SU-DHL-6 (cell line): ENCODE results near the gene NDRG4.

Experiments used
- H2AFZ ChIP-seq: fragments of 200-600 bp; sonication (generic); 2 replicates; pipeline ENCODE4 v1.6.1; 2014; ENCODE audit warnings: low read depth, mild to moderate bottlenecking, moderate library complexity, mixed read lengths, antibody characterized with exemption, low read length; ENCODE audit not compliant: severe bottlenecking
- H3F3A ChIP-seq: fragments of 200-600 bp; shearing (Covaris generic); 2 replicates; pipeline ENCODE4 v1.6.0; 2016; ENCODE audit warnings: antibody characterized with exemption, mild to moderate bottlenecking; ENCODE audit not compliant: insufficient read depth
- H3K27ac ChIP-seq: fragments of 200-600 bp; sonication (generic); 2 replicates; pipeline ENCODE4 v1.5.1; 2016; ENCODE audit warnings: low read depth, mild to moderate bottlenecking, low read length, moderate library complexity, mixed read lengths
- H3K27me3 ChIP-seq: fragments of 200-600 bp; sonication (generic), shearing (Covaris generic); 2 replicates; pipeline ENCODE4 v1.6.0; 2014; ENCODE audit warnings: mild to moderate bottlenecking, low read length
- H3K36me3 ChIP-seq: fragments of 200-600 bp; sonication (generic); 2 replicates; pipeline ENCODE4 v1.6.1; 2014; ENCODE audit warnings: mild to moderate bottlenecking, low read length, mixed read lengths
- H3K4me2 ChIP-seq: fragments of 300-600, 200-600 bp; shearing (Covaris generic), sonication (generic); 2 replicates; pipeline ENCODE4 v1.6.0; 2014; ENCODE audit warnings: low read length, low read depth, mild to moderate bottlenecking; ENCODE audit not compliant: poor library complexity, severe bottlenecking
- H3K4me3 ChIP-seq: fragments of 200-600 bp; sonication (generic); 2 replicates; pipeline ENCODE4 v1.5.1; 2014; ENCODE audit warnings: antibody characterized with exemption, low read length, mild to moderate bottlenecking, mixed read lengths; ENCODE audit not compliant: insufficient read depth, poor library complexity, severe bottlenecking
- H3K79me2 ChIP-seq: fragments of 200-600 bp; sonication (generic); 2 replicates; pipeline ENCODE4 v1.6.1; 2014; ENCODE audit warnings: mild to moderate bottlenecking, low read length, moderate library complexity; ENCODE audit not compliant: insufficient read depth
- H3K9ac ChIP-seq: fragments of 200-600 bp; sonication (generic); 2 replicates; pipeline ENCODE4 v1.7.0; 2014; ENCODE audit warnings: mild to moderate bottlenecking, low read length
- H3K9me2 ChIP-seq: fragments of 200-600 bp; sonication (generic); replicated peaks from 2 replicates; pipeline ENCODE4 v1.6.1; 2014; ENCODE audit warnings: low read length; ENCODE audit not compliant: insufficient read depth
- H3K9me3 ChIP-seq: fragments of 200-600 bp; sonication (generic); 2 replicates; pipeline ENCODE4 v1.6.1; 2014; ENCODE audit warnings: low read length, mixed read lengths; ENCODE audit not compliant: insufficient read depth
- H4K20me1 ChIP-seq: fragments of 200-600 bp; sonication (generic); 2 replicates; pipeline ENCODE4 v1.6.1; 2014; ENCODE audit warnings: low read depth, mild to moderate bottlenecking, antibody characterized with exemption, low read length, moderate library complexity, mixed read lengths
- EZH2phosphoT487 ChIP-seq: fragments of 200-600 bp; sonication (generic), shearing (Covaris generic); conservative IDR thresholded peaks from 2 replicates; pipeline ENCODE4 v1.6.1; 2018; ENCODE audit warnings: mild to moderate bottlenecking, antibody characterized with exemption, low read length, moderate library complexity, mixed read lengths
- TF ChIP-seq, protein P1 (sequence below): fragments of 200-600 bp; sonication (generic); IDR thresholded peaks from one replicate; pipeline ENCODE4 v1.5.1; 2017; ENCODE audit warnings: antibody characterized with exemption, mild to moderate bottlenecking, low read length, moderate library complexity; ENCODE audit not compliant: insufficient read depth, poor library complexity, severe bottlenecking

NDRG4 gene

DNA sequence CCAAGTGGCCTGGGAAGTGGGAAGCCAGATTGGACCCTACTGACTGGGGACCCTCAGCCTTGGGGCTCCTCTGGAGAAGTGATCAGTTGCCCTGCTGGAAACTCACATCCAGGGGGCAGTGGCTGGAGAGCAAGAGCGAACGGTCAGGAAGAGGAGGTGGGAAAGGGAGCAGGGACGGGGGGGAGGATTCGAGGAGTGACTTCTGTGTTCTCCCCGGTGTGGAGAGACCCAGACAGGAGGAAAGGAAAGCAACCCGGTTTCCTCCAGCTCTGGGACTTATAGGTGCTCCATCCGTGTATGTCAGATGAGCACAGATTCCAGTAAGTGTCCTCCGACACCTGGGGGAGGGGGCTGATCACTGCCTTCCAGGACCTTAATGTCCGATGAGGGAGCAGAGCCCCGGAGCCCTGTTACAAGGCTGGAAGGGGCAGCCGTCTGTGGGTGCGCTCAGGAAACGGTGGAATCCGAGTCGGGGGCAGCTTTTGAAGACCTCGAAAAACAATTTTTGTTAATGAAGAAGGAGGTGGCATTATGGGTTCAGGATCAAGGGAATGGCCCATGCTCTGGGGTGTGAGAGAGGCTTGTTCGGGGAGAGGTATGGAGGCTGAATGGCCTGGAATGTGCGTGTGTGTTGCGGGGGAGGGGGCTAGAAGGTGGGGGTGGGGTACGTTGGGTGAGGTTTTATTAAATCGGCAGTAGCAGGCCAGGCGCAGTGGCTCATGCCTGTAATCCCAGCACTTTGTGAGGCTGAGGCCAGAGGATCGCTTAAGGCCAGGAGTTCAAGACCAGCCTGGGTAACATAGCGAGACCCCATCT is 34.8 kb upstream of the NDRG4 start:
- TF ChIP-seq, protein P1, sequence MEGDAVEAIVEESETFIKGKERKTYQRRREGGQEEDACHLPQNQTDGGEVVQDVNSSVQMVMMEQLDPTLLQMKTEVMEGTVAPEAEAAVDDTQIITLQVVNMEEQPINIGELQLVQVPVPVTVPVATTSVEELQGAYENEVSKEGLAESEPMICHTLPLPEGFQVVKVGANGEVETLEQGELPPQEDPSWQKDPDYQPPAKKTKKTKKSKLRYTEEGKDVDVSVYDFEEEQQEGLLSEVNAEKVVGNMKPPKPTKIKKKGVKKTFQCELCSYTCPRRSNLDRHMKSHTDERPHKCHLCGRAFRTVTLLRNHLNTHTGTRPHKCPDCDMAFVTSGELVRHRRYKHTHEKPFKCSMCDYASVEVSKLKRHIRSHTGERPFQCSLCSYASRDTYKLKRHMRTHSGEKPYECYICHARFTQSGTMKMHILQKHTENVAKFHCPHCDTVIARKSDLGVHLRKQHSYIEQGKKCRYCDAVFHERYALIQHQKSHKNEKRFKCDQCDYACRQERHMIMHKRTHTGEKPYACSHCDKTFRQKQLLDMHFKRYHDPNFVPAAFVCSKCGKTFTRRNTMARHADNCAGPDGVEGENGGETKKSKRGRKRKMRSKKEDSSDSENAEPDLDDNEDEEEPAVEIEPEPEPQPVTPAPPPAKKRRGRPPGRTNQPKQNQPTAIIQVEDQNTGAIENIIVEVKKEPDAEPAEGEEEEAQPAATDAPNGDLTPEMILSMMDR: no peak
- no peak for TF ChIP-seq EZH2phosphoT487
- H2AFZ ChIP-seq: no peak overlapping the region
- no peaks in the 10 kb centered on the region for H3K27me3 ChIP-seq
- H3K4me3 ChIP-seq: no peak overlapping the region
- no peaks in the 10 kb centered on the region for H3K9me2 ChIP-seq
- peaks cover 5% of the 10 kb centered on the region; the same call in 1 of the 2 replicates for H3F3A ChIP-seq
- H3K9me3 ChIP-seq: no peaks in the 10 kb centered on the region
- no peaks in the 10 kb centered on the region for H3K36me3 ChIP-seq
- H3K27ac ChIP-seq: no peak overlapping the region
- no peak overlapping the region for H3K4me2 ChIP-seq
- no peaks in the 10 kb centered on the region for H3K79me2 ChIP-seq
- no peaks in the 10 kb centered on the region for H4K20me1 ChIP-seq
- H3K9ac ChIP-seq: no peak overlapping the region

DNA sequence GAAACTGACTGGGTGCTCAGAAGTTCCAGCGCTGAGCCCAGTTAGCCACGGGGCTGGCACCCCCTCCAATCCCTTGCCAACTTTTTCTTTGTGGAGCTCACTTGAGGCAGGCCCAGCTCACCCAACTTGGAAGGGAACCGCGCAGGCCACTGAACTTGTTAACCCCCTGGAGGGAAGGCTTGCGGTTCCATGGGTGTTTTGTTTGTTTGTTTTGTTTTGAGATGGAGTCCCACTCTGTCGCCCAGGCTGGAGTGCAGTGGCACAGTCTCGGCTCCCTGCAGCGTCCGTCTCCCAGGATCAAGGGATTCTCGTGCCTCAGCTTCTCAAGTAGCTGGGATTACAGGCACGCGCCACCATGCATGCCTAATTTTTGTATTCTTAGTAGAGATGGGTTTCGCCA is 34.1 kb upstream of the NDRG4 start:
- H3K4me3 ChIP-seq: no peak overlapping the region
- H3K9ac ChIP-seq: no peak overlapping the region
- no peaks in the 10 kb centered on the region for H3K36me3 ChIP-seq
- no peaks in the 10 kb centered on the region for H4K20me1 ChIP-seq
- H3F3A ChIP-seq: peaks cover 5% of the 10 kb centered on the region; the same call in 1 of the 2 replicates
- no peaks in the 10 kb centered on the region for H3K79me2 ChIP-seq
- H3K4me2 ChIP-seq: no peak overlapping the region
- H2AFZ ChIP-seq: no peak overlapping the region
- H3K9me2 ChIP-seq: no peaks in the 10 kb centered on the region
- no peaks in the 10 kb centered on the region for H3K27me3 ChIP-seq
- no peak for TF ChIP-seq EZH2phosphoT487
- TF ChIP-seq, protein P1: no peak
- H3K9me3 ChIP-seq: no peaks in the 10 kb centered on the region
- H3K27ac ChIP-seq: no peak overlapping the region

DNA sequence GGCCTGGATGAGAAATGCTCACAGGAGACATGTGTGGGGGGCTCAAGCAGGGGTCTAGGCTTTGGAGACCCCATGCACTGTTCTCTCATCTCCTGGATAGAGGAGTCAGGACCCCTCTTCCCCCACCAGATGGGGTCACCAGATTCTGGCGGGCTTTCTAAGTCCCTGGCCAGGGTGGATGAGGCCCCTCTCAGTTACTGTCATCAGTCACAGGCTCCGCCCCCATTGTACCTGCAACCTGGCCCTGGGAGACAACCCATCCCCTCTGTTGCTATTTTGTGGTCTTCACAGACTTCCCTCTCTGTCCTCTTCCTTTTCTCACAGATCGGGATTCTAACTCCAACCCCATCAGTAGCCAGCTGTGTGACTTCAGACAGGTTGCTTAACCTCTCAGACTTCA is 33.5 kb upstream of the NDRG4 start:
- peaks cover 5% of the 10 kb centered on the region; the same call in 1 of the 2 replicates for H3F3A ChIP-seq
- no peak overlapping the region for H3K4me3 ChIP-seq
- H3K9me2 ChIP-seq: no peaks in the 10 kb centered on the region
- no peak overlapping the region for H3K9ac ChIP-seq
- H4K20me1 ChIP-seq: no peaks in the 10 kb centered on the region
- no peaks in the 10 kb centered on the region for H3K9me3 ChIP-seq
- no peaks in the 10 kb centered on the region for H3K36me3 ChIP-seq
- no peaks in the 10 kb centered on the region for H3K79me2 ChIP-seq
- H3K27ac ChIP-seq: no peak overlapping the region
- no peaks in the 10 kb centered on the region for H3K27me3 ChIP-seq
- TF ChIP-seq, protein P1: no peak
- no peak for TF ChIP-seq EZH2phosphoT487
- H2AFZ ChIP-seq: no peak overlapping the region
- H3K4me2 ChIP-seq: no peak overlapping the region
